ENCODE results near the gene ART1.

The ART1 gene

GRCh38 chr11:3631331-3631730 is 13.6 kb upstream of the ART1 start:
- H3K4me3 ChIP-seq (ENCODE audit: low read depth, low read length), result no peak overlapping the region
- no peak for TF ChIP-seq CTCF (IDR thresholded peaks at IDR 0.05; ENCODE audit: low read depth, low read length, missing control alignments)
- DNase-seq (ENCODE audit: low read depth), result no peak

GRCh38 chr11:3632070-3632660 is 12.8 kb upstream of the ART1 start:
- DNase-seq (ENCODE audit: low read depth), result no peak
- TF ChIP-seq CTCF (IDR thresholded peaks at IDR 0.05; ENCODE audit: low read depth, low read length, missing control alignments), result no peak
- H3K4me3 ChIP-seq (ENCODE audit: low read depth, low read length), result no peak overlapping the region

GRCh38 chr11:3635641-3636375 is 9.1 kb upstream of the ART1 start:
- DNase-seq (ENCODE audit: low read depth), result no peak
- TF ChIP-seq CTCF (IDR thresholded peaks at IDR 0.05; ENCODE audit: low read depth, low read length, missing control alignments), result no peak
- H3K4me3 ChIP-seq (ENCODE audit: low read depth, low read length), result no peak overlapping the region

GRCh38 chr11:3637201-3637600 is 7.7 kb upstream of the ART1 start:
- no peak for DNase-seq (ENCODE audit: low read depth)
- TF ChIP-seq CTCF (IDR thresholded peaks at IDR 0.05; ENCODE audit: low read depth, low read length, missing control alignments), result no peak
- no peak overlapping the region for H3K4me3 ChIP-seq (ENCODE audit: low read depth, low read length)

- no peak overlapping the region for H3K4me3 ChIP-seq (ENCODE audit: low read depth, low read length)
- no peak for TF ChIP-seq CTCF (IDR thresholded peaks at IDR 0.05; ENCODE audit: low read depth, low read length, missing control alignments)
- DNase-seq (ENCODE audit: low read depth), result no peak
These were observed 6.4 kb upstream of the ART1 start for GRCh38 chr11:3638513-3638912.

GRCh38 chr11:3639841-3640240 is 5.1 kb upstream of the ART1 start:
- H3K4me3 ChIP-seq (ENCODE audit: low read depth, low read length), result no peak overlapping the region
- no peak for TF ChIP-seq CTCF (IDR thresholded peaks at IDR 0.05; ENCODE audit: low read depth, low read length, missing control alignments)
- no peak for DNase-seq (ENCODE audit: low read depth)

- no peak for TF ChIP-seq CTCF (IDR thresholded peaks at IDR 0.05; ENCODE audit: low read depth, low read length, missing control alignments)
- DNase-seq (ENCODE audit: low read depth), result no peak
- no peak overlapping the region for H3K4me3 ChIP-seq (ENCODE audit: low read depth, low read length)
These were observed 3.7 kb upstream of the ART1 start for GRCh38 chr11:3641191-3641590.

Data from GM12864 (cell line).